NB4 (cell line): ENCODE data around the gene CAT.

Source experiments
- MYC ChIP-seq: IDR thresholded peaks from 2 replicates; pipeline ENCODE4 v1.6.1; 2011; ENCODE audit warnings: low read depth, low read length
- POLR2A ChIP-seq: IDR thresholded peaks from 2 replicates; pipeline ENCODE4 v1.6.1; 2011; ENCODE audit warnings: mild to moderate bottlenecking; ENCODE audit not compliant: insufficient read length; ENCODE audit errors: extremely low read depth
- TF ChIP-seq, protein P1 (sequence below): IDR thresholded peaks from one replicate; pipeline ENCODE4 v1.5.1; 2012; ENCODE audit warnings: low read depth, low read length
- TF ChIP-seq, protein P2 (sequence below): IDR thresholded peaks from 2 replicates; pipeline ENCODE4 v1.6.1; 2011; ENCODE audit warnings: low read depth, low read length

- TF ChIP-seq, protein P1, sequence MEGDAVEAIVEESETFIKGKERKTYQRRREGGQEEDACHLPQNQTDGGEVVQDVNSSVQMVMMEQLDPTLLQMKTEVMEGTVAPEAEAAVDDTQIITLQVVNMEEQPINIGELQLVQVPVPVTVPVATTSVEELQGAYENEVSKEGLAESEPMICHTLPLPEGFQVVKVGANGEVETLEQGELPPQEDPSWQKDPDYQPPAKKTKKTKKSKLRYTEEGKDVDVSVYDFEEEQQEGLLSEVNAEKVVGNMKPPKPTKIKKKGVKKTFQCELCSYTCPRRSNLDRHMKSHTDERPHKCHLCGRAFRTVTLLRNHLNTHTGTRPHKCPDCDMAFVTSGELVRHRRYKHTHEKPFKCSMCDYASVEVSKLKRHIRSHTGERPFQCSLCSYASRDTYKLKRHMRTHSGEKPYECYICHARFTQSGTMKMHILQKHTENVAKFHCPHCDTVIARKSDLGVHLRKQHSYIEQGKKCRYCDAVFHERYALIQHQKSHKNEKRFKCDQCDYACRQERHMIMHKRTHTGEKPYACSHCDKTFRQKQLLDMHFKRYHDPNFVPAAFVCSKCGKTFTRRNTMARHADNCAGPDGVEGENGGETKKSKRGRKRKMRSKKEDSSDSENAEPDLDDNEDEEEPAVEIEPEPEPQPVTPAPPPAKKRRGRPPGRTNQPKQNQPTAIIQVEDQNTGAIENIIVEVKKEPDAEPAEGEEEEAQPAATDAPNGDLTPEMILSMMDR = no peak
- TF ChIP-seq POLR2A (no peak), MYC (no peak)
- TF ChIP-seq, protein P2, sequence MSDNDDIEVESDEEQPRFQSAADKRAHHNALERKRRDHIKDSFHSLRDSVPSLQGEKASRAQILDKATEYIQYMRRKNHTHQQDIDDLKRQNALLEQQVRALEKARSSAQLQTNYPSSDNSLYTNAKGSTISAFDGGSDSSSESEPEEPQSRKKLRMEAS = no peak
These were observed 4.8 kb upstream of the CAT start for GRCh38 chr11:34433899-34434298.
